Measurements from ENCODE around the gene ALDH6A1. TPM values are rescaled to one million over a fixed set of nuclear protein-coding genes. Genes with fewer than 3 reads are reported as not detected.
A peak's percentile ranks its signal among the peaks of the same experiment; 100 is the strongest.

ALDH6A1 gene
- total RNA-seq, 1 donor from 2014 or later = 17.1 TPM

DNA sequence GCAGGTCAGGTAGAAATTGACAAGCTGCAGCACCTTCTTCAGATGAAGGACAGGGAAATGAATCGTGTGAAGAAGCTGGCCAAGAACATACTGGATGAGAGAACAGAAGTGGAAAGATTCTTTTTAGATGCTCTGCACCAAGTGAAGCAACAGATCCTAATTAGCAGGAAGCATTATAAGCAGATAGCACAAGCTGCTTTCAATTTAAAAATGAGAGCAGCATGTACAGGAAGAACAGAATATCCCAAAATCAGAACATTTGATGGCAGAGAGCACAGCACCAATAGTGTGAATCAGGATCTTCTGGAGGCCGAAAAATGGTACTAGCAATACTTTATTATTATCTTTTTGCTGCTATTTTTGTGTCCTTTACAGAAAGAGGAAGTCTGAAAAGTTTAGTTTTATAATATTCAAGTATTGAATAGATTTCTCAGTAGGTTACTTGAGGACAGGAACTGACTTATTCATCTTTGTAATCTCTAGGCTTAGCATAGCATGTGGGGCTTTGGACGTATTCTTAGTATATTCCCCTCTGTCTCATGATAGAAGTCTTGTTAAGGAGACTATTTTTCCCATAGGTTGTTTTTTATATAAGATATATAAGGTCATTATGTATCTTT lies 34.3 kb downstream of the ALDH6A1 start:
- Mint-ChIP-seq H3K27me3 (ENCODE audit: unreplicated experiment) (peaks cover 1% of the 10 kb centered on the region), H3K4me3 (ENCODE audit: unreplicated experiment) (no peak overlapping the region), H3K36me3 (ENCODE audit: low read depth, unreplicated experiment) (no peaks in the 10 kb centered on the region), H3K4me1 (ENCODE audit: unreplicated experiment) (peaks cover 4% of the 10 kb centered on the region), H3K9me3 (ENCODE audit: unreplicated experiment) (no peaks in the 10 kb centered on the region), H3K27ac (ENCODE audit: unreplicated experiment) (no peak overlapping the region)
- DNase-seq (ENCODE audit: low spot score) = no peak
- TF ChIP-seq, protein P1, sequence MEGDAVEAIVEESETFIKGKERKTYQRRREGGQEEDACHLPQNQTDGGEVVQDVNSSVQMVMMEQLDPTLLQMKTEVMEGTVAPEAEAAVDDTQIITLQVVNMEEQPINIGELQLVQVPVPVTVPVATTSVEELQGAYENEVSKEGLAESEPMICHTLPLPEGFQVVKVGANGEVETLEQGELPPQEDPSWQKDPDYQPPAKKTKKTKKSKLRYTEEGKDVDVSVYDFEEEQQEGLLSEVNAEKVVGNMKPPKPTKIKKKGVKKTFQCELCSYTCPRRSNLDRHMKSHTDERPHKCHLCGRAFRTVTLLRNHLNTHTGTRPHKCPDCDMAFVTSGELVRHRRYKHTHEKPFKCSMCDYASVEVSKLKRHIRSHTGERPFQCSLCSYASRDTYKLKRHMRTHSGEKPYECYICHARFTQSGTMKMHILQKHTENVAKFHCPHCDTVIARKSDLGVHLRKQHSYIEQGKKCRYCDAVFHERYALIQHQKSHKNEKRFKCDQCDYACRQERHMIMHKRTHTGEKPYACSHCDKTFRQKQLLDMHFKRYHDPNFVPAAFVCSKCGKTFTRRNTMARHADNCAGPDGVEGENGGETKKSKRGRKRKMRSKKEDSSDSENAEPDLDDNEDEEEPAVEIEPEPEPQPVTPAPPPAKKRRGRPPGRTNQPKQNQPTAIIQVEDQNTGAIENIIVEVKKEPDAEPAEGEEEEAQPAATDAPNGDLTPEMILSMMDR (IDR thresholded peaks at IDR 0.05; ENCODE audit: unreplicated experiment) = no peak

DNA sequence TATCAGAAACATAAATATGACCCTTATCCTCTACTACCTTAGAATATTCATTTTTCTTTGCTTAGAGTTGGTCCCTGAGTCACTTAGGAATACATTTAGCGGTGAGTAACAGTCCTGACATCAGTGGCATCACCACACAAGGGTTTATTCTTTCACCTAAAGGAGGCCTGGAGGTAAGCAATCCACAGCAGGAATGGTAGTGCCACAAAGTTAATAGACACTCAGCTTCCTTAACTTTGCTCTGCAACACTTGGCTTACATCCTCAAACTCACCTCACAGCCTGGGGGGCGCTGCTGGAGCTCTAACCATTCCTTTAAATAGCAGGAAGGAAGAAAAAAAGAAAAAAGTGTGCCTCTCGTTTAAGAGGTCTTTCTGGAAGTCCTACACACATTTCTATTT lies 36.0 kb downstream of the ALDH6A1 start:
- peaks cover 4% of the 10 kb centered on the region for H3K4me1 Mint-ChIP-seq (ENCODE audit: unreplicated experiment)
- H3K27me3 Mint-ChIP-seq (ENCODE audit: unreplicated experiment) = no peaks in the 10 kb centered on the region
- H3K27ac Mint-ChIP-seq (ENCODE audit: unreplicated experiment) = no peak overlapping the region
- no peaks in the 10 kb centered on the region for H3K36me3 Mint-ChIP-seq (ENCODE audit: low read depth, unreplicated experiment)
- no peak overlapping the region for H3K4me3 Mint-ChIP-seq (ENCODE audit: unreplicated experiment)
- no peaks in the 10 kb centered on the region for H3K9me3 Mint-ChIP-seq (ENCODE audit: unreplicated experiment)
- DNase-seq (ENCODE audit: low spot score) = peak; percentile 30
- TF ChIP-seq, protein P1 (IDR thresholded peaks at IDR 0.05; ENCODE audit: unreplicated experiment) = no peak

DNA sequence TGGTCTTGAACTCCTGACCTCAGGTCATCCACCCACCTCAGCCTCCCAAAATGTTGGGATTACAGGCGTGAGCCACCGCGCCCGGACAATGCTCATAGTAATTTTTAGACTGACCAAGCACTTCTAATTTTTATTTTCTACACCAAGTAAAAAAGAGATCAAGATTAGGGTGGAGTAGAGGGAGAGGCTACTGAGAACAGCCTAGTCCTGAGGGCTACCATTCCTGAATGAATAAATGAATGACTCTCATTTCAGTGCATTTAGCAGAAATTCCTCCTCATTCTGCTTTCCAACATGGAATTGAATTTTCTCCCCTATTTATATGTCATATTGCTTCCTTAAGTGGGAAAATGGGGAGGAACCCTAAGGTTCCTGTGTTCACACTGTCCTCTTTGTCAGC lies 38.7 kb downstream of the ALDH6A1 start:
- Mint-ChIP-seq H3K4me1 (ENCODE audit: unreplicated experiment) (peaks cover 4% of the 10 kb centered on the region), H3K27me3 (ENCODE audit: unreplicated experiment) (no peaks in the 10 kb centered on the region), H3K9me3 (ENCODE audit: unreplicated experiment) (no peaks in the 10 kb centered on the region), H3K36me3 (ENCODE audit: low read depth, unreplicated experiment) (no peaks in the 10 kb centered on the region), H3K27ac (ENCODE audit: unreplicated experiment) (no peak overlapping the region), H3K4me3 (ENCODE audit: unreplicated experiment) (no peak overlapping the region)
- TF ChIP-seq, protein P1 (IDR thresholded peaks at IDR 0.05; ENCODE audit: unreplicated experiment) = no peak
- no peak for DNase-seq (ENCODE audit: low spot score)

DNA sequence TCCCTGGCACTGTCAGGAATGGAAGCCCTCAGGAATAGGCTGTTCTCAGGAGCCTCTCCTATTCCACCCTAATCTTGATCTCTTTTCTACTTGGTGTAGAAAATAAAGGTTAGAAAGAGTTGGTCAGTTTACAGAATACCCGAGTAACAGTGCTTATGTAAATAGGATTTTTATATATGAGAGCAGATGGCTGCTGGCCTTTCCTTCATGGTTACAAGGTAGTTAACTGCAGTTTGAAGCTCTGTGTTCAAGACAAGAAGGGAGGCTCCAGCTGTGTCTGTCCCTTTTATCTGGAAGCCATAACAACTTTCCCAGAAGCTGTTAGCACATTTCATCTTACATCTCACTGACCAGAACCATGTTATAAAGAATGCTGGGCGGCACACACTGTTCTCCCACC lies 42.0 kb downstream of the ALDH6A1 start:
- DNase-seq (ENCODE audit: low spot score) = no peak
- H3K36me3 Mint-ChIP-seq (ENCODE audit: low read depth, unreplicated experiment) = no peaks in the 10 kb centered on the region
- TF ChIP-seq, protein P1 (IDR thresholded peaks at IDR 0.05; ENCODE audit: unreplicated experiment) = no peak
- H3K27ac Mint-ChIP-seq (ENCODE audit: unreplicated experiment) = no peak overlapping the region
- H3K27me3 Mint-ChIP-seq (ENCODE audit: unreplicated experiment) = no peaks in the 10 kb centered on the region
- no peak overlapping the region for H3K4me3 Mint-ChIP-seq (ENCODE audit: unreplicated experiment)
- no peaks in the 10 kb centered on the region for H3K9me3 Mint-ChIP-seq (ENCODE audit: unreplicated experiment)
- no peaks in the 10 kb centered on the region for H3K4me1 Mint-ChIP-seq (ENCODE audit: unreplicated experiment)

DNA sequence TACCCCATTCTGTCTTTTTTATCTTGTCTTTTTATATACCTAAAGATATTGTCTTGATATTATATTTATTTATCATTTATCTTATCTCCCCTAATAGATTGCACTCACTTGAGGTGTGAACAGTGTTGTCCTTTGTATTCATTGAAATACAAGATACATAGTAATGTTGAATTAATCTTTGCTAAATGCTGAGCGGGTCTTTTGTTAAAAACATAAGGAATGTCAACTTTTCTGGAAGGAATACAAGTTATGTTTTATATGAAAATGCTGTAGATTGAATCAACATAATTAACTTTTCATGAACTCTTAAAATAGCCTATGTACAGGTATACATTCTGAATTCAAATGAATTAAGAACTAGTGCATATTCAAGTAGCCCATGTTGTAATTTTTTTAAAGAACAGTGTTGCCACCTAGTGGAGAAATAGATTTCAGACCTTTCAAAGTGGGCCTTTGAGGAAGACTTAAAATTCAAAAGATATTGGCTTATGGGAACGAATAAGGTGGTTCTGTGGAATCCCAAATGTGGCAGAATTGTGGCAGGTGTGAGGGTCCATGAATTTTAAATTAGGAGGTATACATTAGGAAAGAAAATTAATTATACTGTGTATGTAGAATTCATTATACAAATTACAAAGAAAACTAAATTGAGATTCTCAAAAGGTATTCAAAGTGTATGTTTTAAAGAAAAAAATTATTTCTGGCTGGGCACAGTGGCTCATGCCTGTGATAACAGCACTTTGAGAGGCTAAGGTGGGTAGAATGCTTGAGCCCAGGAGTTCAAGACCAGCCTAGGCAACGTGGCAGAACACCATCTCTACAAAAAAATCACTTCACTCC lies 46.0 kb downstream of the ALDH6A1 start:
- H3K9me3 Mint-ChIP-seq (ENCODE audit: unreplicated experiment) = no peaks in the 10 kb centered on the region
- no peaks in the 10 kb centered on the region for H3K4me1 Mint-ChIP-seq (ENCODE audit: unreplicated experiment)
- H3K27me3 Mint-ChIP-seq (ENCODE audit: unreplicated experiment) = no peaks in the 10 kb centered on the region
- TF ChIP-seq, protein P1 (IDR thresholded peaks at IDR 0.05; ENCODE audit: unreplicated experiment) = peak; percentile 81
- DNase-seq (ENCODE audit: low spot score) = peak; percentile 13
- H3K36me3 Mint-ChIP-seq (ENCODE audit: low read depth, unreplicated experiment) = no peaks in the 10 kb centered on the region
- no peak overlapping the region for H3K4me3 Mint-ChIP-seq (ENCODE audit: unreplicated experiment)
- no peak overlapping the region for H3K27ac Mint-ChIP-seq (ENCODE audit: unreplicated experiment)
